HepG2 (cell line): ENCODE measurements around the gene JPH4. TPM values are rescaled to one million over a fixed set of nuclear protein-coding genes. Genes with fewer than 3 reads are reported as not detected.
A peak's percentile ranks its signal among the peaks of the same experiment; 100 is the strongest.

ENCODE experiments used
- ARHGAP35 ChIP-seq: sonication (generic); formaldehyde crosslinking; IDR thresholded peaks from 2 replicates; pipeline ENCODE4 v1.9.0; 2022; ENCODE audit warnings: mild to moderate bottlenecking, inconsistent platforms, moderate library complexity, missing genetic modification reagents, borderline replicate concordance
- FOSL2 ChIP-seq: sonication (generic); formaldehyde crosslinking; IDR thresholded peaks from 2 replicates; pipeline ENCODE4 v1.4.0; 2020; ENCODE audit warnings: missing genetic modification reagents
- MEIS1 ChIP-seq: sonication (generic); formaldehyde crosslinking; IDR thresholded peaks from 2 replicates; pipeline ENCODE4 v1.9.0; 2021; ENCODE audit warnings: mild to moderate bottlenecking, missing genetic modification reagents, moderate library complexity, borderline replicate concordance
- NBN ChIP-seq: fragments of 450-650 bp; conservative IDR thresholded peaks from 2 replicates; pipeline ENCODE4 v1.6.1; 2017
- NFE2L2 ChIP-seq: fragments of 150-350 bp; IDR thresholded peaks from 2 replicates; pipeline ENCODE4 v1.6.1; 2014; ENCODE audit warnings: low read length
- PRPF4 ChIP-seq: fragments of 200-400 bp; formaldehyde crosslinking; IDR thresholded peaks from 2 replicates; pipeline ENCODE4 v1.6.1; 2016; ENCODE audit warnings: low read length, low read depth; ENCODE audit not compliant: poor library complexity, severe bottlenecking
- SOX13 ChIP-seq, 3 experiments: fragments of 450-650 bp in 1 of 3; sonication (generic) in 1 of 3; formaldehyde crosslinking in 1 of 3; IDR thresholded peaks in 2 of 3; conservative IDR thresholded peaks in 1 of 3; 2 replicates each; pipeline versions ENCODE4 v1.5.0 to v1.6.1; 2016 to 2020; ENCODE audit warnings: antibody characterized with exemption in 1 of 3, mild to moderate bottlenecking in 1 of 3, missing compliant biosample characterization in 1 of 3, missing genetic modification reagents in 1 of 3, moderate library complexity in 1 of 3
- TOPORS ChIP-seq: sonication (generic); formaldehyde crosslinking; IDR thresholded peaks from 2 replicates; pipeline ENCODE4 v1.8.0; 2023; ENCODE audit warnings: mild to moderate bottlenecking, missing genetic modification reagents
- ZNF589 ChIP-seq: sonication (generic); formaldehyde crosslinking; conservative IDR thresholded peaks from 2 replicates; pipeline ENCODE4 v1.8.0; 2022; ENCODE audit warnings: mild to moderate bottlenecking, moderate library complexity, missing genetic modification reagents
- polyA plus RNA-seq, 8 experiments: library from polyadenylated mRNA; depleted of rRNA in 3 of 8; stranded (reverse) in 7 of 8; unstranded in 1 of 8; fragments of >200 nt; fragmentation: Illumina TruSeq in 4 of 8; extraction: Trizol in 4 of 8; gene quantifications; 2 replicates each; pipeline versions ENCODE4 v1.2.1 to v1.2.3, GENCODE V29; 2011 to 2016; ENCODE audit warnings: low read depth in 4 of 8, missing spikeins in 1 of 8, mixed read lengths in 1 of 8; ENCODE audit not compliant: insufficient read depth in 1 of 8
- total RNA-seq, 5 experiments: library from RNA; depleted of rRNA; stranded (reverse); fragments of >200 nt; fragmentation: Illumina TruSeq; extraction: Trizol; gene quantifications; 2 replicates each; pipeline ENCODE4 v1.2.3, GENCODE V29; 2016; ENCODE audit warnings: low read depth in 1 of 5
- TF ChIP-seq, protein P1 (sequence below): sonication (generic); formaldehyde crosslinking; IDR thresholded peaks from 2 replicates; pipeline ENCODE4 v1.4.0; 2020; ENCODE audit warnings: mild to moderate bottlenecking, low read depth, missing genetic modification reagents
- TF ChIP-seq, protein P2 (sequence below): sonication (generic); formaldehyde crosslinking; IDR thresholded peaks from 2 replicates; pipeline ENCODE4 v1.5.1; 2020; ENCODE audit warnings: missing genetic modification reagents, mild to moderate bottlenecking, borderline replicate concordance
- TF ChIP-seq, protein P3 (sequence below): sonication (generic); formaldehyde crosslinking; IDR thresholded peaks from 2 replicates; pipeline ENCODE4 v1.8.1; 2023; ENCODE audit warnings: mild to moderate bottlenecking, missing genetic modification reagents
- TF ChIP-seq, protein P4 (sequence below): sonication (generic); formaldehyde crosslinking; IDR thresholded peaks from 2 replicates; pipeline ENCODE4 v1.5.0; 2020; ENCODE audit warnings: mild to moderate bottlenecking, missing genetic modification reagents, borderline replicate concordance
- TF ChIP-seq, protein P5 (sequence below): sonication (generic); formaldehyde crosslinking; conservative IDR thresholded peaks from 2 replicates; pipeline ENCODE4 v1.4.0; 2020; ENCODE audit warnings: missing genetic modification reagents

Gene JPH4
- total and polyA plus RNA-seq, 2 of the 13 experiments (the other 11 are each of a cell fraction or from before 2014, with no cell fraction given) = 0.08 to 0.22 TPM

DNA sequence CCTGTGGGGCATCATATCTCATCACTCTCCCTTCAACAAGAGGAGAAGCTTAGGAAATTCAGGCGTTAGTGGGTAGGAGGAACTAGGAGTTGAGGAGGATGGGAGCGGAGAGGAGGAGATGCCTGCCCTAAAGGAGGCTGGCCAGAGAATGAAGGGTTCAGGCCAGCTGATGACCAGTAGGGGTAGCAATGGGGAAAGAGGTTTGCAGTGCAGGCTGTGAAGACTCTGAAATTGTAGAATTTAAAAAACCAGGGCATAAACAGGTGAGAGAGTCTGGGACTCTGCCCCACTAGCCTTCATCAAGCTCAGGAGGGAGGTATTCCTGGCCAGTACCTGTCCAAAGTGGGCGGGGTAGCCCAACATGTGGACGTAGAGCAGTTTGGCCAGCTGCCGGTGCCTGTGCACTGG, 11.8 kb downstream of the JPH4 start (continued):
- TF ChIP-seq, protein P1, sequence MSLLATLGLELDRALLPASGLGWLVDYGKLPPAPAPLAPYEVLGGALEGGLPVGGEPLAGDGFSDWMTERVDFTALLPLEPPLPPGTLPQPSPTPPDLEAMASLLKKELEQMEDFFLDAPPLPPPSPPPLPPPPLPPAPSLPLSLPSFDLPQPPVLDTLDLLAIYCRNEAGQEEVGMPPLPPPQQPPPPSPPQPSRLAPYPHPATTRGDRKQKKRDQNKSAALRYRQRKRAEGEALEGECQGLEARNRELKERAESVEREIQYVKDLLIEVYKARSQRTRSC (CRISPR knock-in tag) = no peak
- TF ChIP-seq, protein P2, sequence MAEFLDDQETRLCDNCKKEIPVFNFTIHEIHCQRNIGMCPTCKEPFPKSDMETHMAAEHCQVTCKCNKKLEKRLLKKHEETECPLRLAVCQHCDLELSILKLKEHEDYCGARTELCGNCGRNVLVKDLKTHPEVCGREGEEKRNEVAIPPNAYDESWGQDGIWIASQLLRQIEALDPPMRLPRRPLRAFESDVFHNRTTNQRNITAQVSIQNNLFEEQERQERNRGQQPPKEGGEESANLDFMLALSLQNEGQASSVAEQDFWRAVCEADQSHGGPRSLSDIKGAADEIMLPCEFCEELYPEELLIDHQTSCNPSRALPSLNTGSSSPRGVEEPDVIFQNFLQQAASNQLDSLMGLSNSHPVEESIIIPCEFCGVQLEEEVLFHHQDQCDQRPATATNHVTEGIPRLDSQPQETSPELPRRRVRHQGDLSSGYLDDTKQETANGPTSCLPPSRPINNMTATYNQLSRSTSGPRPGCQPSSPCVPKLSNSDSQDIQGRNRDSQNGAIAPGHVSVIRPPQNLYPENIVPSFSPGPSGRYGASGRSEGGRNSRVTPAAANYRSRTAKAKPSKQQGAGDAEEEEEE = no peak
- no peak for TF ChIP-seq ZNF589 (CRISPR knock-in tag)
- TF ChIP-seq ARHGAP35 = no peak
- TF ChIP-seq, protein P3, sequence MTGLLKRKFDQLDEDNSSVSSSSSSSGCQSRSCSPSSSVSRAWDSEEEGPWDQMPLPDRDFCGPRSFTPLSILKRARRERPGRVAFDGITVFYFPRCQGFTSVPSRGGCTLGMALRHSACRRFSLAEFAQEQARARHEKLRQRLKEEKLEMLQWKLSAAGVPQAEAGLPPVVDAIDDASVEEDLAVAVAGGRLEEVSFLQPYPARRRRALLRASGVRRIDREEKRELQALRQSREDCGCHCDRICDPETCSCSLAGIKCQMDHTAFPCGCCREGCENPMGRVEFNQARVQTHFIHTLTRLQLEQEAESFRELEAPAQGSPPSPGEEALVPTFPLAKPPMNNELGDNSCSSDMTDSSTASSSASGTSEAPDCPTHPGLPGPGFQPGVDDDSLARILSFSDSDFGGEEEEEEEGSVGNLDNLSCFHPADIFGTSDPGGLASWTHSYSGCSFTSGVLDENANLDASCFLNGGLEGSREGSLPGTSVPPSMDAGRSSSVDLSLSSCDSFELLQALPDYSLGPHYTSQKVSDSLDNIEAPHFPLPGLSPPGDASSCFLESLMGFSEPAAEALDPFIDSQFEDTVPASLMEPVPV (CRISPR knock-in tag) = no peak; the same call in 1 of the 2 replicates
- no peak for TF ChIP-seq PRPF4
- TF ChIP-seq FOSL2 (CRISPR knock-in tag) = no peak
- TF ChIP-seq SOX13 (IDR thresholded peaks at IDR 0.05) = no peak
- 0 out of 4 replicates have a peak, but pooled peaks of 1 of the 2 experiments have one; percentile 6 for TF ChIP-seq SOX13 (CRISPR knock-in tag; conservative IDR thresholded peaks at IDR 0.05 in 1 of 2, IDR thresholded peaks at IDR 0.05 in 1 of 2)
- no peak for TF ChIP-seq NFE2L2
- TF ChIP-seq MEIS1 (CRISPR knock-in tag) = no peak
- TF ChIP-seq, protein P4, sequence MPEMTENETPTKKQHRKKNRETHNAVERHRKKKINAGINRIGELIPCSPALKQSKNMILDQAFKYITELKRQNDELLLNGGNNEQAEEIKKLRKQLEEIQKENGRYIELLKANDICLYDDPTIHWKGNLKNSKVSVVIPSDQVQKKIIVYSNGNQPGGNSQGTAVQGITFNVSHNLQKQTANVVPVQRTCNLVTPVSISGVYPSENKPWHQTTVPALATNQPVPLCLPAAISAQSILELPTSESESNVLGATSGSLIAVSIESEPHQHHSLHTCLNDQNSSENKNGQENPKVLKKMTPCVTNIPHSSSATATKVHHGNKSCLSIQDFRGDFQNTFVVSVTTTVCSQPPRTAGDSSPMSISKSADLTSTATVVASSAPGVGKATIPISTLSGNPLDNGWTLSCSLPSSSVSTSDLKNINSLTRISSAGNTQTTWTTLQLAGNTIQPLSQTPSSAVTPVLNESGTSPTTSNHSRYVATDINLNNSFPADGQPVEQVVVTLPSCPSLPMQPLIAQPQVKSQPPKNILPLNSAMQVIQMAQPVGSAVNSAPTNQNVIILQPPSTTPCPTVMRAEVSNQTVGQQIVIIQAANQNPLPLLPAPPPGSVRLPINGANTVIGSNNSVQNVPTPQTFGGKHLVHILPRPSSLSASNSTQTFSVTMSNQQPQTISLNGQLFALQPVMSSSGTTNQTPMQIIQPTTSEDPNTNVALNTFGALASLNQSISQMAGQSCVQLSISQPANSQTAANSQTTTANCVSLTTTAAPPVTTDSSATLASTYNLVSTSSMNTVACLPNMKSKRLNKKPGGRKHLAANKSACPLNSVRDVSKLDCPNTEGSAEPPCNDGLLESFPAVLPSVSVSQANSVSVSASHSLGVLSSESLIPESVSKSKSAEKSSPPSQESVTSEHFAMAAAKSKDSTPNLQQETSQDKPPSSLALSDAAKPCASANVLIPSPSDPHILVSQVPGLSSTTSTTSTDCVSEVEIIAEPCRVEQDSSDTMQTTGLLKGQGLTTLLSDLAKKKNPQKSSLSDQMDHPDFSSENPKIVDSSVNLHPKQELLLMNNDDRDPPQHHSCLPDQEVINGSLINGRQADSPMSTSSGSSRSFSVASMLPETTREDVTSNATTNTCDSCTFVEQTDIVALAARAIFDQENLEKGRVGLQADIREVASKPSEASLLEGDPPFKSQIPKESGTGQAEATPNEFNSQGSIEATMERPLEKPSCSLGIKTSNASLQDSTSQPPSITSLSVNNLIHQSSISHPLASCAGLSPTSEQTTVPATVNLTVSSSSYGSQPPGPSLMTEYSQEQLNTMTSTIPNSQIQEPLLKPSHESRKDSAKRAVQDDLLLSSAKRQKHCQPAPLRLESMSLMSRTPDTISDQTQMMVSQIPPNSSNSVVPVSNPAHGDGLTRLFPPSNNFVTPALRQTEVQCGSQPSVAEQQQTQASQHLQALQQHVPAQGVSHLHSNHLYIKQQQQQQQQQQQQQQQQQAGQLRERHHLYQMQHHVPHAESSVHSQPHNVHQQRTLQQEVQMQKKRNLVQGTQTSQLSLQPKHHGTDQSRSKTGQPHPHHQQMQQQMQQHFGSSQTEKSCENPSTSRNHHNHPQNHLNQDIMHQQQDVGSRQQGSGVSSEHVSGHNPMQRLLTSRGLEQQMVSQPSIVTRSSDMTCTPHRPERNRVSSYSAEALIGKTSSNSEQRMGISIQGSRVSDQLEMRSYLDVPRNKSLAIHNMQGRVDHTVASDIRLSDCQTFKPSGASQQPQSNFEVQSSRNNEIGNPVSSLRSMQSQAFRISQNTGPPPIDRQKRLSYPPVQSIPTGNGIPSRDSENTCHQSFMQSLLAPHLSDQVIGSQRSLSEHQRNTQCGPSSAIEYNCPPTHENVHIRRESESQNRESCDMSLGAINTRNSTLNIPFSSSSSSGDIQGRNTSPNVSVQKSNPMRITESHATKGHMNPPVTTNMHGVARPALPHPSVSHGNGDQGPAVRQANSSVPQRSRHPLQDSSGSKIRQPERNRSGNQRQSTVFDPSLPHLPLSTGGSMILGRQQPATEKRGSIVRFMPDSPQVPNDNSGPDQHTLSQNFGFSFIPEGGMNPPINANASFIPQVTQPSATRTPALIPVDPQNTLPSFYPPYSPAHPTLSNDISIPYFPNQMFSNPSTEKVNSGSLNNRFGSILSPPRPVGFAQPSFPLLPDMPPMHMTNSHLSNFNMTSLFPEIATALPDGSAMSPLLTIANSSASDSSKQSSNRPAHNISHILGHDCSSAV (CRISPR knock-in tag) = no peak
- TF ChIP-seq, protein P5, sequence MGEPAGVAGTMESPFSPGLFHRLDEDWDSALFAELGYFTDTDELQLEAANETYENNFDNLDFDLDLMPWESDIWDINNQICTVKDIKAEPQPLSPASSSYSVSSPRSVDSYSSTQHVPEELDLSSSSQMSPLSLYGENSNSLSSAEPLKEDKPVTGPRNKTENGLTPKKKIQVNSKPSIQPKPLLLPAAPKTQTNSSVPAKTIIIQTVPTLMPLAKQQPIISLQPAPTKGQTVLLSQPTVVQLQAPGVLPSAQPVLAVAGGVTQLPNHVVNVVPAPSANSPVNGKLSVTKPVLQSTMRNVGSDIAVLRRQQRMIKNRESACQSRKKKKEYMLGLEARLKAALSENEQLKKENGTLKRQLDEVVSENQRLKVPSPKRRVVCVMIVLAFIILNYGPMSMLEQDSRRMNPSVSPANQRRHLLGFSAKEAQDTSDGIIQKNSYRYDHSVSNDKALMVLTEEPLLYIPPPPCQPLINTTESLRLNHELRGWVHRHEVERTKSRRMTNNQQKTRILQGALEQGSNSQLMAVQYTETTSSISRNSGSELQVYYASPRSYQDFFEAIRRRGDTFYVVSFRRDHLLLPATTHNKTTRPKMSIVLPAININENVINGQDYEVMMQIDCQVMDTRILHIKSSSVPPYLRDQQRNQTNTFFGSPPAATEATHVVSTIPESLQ (CRISPR knock-in tag) = 0 out of 2 replicates have a peak, but pooled peaks have one; percentile 10
- TF ChIP-seq TOPORS = 0 out of 2 replicates have a peak, but pooled peaks have one; percentile 24
- no peak for TF ChIP-seq NBN
